GM12873 (cell line): ENCODE measurements around the gene BTBD9.

Experiments
- TF ChIP-seq, protein P1 (sequence below): IDR thresholded peaks from 2 replicates; pipeline ENCODE4 v1.5.1; 2012; ENCODE audit warnings: low read depth, mild to moderate bottlenecking, moderate library complexity, low read length, control low read depth; ENCODE audit not compliant: insufficient read depth; ENCODE audit errors: missing control alignments

Gene BTBD9

DNA sequence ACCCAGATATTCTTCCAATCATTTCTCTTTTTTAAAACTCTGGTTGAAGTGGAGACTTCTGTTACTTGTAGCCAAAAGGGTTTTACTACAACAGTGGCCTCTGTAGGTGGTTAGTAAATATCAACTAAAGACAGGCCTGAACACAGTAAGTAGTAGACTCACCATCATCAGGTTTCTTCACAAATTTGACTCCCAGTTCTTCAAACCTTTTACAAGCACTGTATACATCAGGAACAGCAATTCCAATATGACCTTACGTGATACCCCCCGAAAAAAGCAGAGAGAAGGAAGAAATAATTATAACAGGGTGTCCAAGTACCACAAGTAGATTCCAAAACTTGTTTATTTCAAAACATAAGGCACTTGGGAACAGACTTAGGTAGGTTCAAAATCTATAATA lies 42.1 kb upstream of the BTBD9 start:
- TF ChIP-seq, protein P1, sequence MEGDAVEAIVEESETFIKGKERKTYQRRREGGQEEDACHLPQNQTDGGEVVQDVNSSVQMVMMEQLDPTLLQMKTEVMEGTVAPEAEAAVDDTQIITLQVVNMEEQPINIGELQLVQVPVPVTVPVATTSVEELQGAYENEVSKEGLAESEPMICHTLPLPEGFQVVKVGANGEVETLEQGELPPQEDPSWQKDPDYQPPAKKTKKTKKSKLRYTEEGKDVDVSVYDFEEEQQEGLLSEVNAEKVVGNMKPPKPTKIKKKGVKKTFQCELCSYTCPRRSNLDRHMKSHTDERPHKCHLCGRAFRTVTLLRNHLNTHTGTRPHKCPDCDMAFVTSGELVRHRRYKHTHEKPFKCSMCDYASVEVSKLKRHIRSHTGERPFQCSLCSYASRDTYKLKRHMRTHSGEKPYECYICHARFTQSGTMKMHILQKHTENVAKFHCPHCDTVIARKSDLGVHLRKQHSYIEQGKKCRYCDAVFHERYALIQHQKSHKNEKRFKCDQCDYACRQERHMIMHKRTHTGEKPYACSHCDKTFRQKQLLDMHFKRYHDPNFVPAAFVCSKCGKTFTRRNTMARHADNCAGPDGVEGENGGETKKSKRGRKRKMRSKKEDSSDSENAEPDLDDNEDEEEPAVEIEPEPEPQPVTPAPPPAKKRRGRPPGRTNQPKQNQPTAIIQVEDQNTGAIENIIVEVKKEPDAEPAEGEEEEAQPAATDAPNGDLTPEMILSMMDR: no peak

DNA sequence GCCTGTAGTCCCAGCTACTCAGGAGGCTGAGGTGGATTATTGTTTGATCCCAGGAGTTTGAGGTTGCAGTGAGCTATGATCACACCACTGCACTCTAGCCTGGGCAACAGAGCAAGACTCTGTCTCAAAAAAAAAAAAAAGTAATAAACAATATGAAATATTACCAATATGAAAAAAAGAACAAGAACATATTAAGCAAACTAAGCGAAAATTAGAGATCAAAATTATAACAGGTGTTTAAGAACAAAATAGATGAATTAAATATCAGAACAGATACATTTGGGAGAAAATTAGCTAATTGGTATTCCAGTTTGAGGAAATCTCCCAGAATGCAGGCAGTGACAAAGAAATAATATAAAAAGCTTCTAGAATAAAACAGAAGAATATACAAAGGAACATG lies 39.9 kb upstream of the BTBD9 start:
- TF ChIP-seq, protein P1: no peak

DNA sequence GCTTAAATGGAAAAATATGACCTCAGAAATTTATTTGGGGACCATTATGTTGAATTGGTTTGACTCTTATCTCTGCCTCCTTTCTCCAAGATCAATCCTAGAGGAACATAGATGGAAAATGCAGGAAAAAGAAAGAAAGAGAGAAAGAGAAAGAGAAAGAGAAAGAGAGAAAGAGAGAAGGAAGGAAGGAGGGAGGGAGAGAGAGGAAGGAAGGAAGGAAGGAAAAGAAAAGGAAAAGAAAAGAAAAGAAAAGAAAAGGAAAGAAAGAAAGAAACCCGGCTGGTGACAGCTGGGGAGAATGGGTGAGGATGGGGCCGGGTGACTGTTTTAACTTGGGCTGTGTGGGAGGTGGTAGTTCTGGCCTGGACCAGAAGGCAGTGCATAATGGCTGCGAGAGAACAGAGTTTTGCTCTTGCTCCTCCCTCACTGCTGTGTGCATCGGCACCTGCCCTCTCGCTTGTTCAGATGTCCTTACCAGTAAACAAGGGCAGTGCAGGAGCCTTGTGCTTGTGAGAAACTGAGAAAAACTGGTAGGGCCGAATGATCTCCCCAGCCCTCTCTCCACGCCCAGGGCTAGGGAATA lies 38.5 kb upstream of the BTBD9 start:
- TF ChIP-seq, protein P1: no peak

DNA sequence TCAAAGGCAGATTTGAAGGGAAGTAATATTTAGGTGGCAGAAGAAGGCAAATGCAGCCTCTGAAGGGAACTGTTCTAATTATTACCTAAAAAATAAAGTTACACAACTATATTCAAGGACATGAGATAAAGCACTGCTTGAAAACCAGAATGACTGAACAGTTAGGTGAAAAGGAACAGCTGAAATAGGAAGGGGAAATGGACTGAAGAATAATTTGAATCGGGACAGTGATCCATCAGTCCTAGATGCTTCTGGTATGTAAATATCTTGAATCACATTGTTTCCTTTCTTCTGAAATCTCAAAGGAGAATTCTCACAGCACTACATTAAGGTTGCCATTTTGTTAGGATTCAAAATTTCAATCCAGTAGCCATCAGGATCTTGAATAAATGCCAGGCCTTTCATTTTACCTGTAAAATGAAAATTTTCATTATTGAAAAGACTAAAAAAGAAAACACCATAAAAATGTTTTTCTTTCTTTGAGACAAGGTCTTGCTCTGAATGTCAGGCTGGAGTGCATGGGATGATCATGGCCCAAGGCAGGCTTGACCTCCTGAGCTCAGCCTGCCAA lies 37.3 kb upstream of the BTBD9 start:
- TF ChIP-seq, protein P1: no peak

DNA sequence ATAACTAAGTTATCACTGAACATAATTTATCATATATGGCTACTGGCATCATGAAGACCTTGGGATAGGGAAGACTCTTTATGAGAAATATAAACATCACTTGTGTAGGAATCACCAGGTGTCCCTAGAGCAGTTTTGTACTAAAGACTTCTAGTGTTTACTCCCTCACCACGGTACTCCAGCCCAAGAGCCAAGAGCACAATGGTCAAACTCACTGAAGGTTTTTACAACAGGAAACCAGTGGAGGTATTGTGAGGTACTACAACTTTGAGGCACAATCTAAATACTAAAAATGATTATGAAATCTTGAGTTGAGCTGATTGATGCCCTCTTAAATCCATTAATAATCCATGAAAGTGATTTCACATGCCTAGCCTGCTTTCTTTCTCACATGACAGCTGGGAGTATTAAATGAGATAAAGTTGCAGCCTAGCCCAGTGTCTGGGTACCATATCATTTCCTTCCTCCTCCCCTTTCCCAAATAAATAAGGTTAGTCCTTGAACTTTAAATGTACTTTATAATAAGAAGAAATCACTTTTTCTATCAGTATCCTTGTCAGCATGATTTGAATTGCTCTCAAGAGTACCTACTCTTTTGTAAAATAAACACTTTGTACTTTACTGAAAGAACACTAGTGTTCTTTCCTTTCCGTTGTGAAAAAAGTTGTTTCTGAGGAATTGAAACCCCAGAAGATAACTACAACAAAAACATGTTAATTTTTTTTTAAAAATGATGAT lies 36.7 kb upstream of the BTBD9 start:
- TF ChIP-seq, protein P1: no peak

DNA sequence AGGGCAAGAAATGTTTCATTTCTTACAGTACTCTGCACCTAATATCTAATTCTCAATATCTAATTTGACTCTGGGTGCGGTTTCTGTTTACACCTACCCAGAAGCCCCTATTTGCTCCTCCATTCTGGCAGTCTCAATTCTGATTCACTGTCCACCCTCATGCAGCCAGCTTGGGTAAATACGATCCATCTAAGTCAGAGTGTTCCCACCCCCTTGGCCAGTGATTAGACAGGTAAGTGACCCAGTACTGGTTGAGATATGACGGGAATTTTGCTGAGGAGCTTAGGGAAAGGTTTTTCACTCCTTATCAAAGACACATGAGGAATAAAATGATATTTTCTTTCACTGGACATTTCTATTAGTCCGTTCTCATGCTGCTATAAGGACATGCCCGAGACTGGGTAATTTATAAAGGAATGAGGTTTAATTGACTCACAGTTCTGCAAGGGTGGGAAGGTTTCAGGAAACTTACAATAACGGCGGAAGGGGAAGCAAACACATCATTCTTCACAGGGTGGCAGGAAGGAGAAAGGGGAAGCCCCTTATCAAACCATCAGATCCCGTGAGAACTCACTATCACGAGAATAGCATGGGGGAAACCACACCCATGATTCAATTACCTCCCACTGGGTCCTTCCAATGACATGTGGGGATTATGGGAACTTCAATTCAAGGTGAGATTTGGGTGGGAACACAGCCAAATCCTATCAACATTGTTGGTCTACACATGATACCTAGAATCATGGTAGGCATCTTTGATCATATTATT lies 33.9 kb upstream of the BTBD9 start:
- TF ChIP-seq, protein P1: no peak
